GM21390 (cell line): ENCODE data around the gene CASP1.

ENCODE experiments used
- ATAC-seq: cut with Tn5 transposase; IDR thresholded peaks from one replicate; pipeline ENCODE4 v1.9.1; 2021; ENCODE audit not compliant: unreplicated experiment

Gene CASP1

DNA sequence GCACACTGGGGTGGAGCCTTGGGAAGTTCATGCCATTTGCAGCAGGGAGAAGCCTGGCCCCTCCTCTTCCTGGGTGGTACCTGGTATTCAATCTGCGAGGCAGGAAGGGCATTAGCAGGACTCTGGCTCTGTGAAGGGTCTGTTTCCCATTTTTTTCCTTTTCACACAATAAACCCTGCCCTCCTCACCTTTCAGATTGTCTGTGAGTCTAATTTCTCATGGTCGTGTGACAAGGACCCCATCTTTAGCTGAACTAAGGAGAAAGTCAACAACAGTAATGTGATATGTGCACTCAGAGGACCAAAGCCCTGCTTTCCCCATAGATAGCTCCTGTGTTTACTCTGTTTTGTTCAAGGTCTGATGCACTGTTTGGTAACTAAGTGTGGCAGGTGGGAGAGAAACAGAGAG is 39.9 kb downstream of the CASP1 start:
- no peak for ATAC-seq

DNA sequence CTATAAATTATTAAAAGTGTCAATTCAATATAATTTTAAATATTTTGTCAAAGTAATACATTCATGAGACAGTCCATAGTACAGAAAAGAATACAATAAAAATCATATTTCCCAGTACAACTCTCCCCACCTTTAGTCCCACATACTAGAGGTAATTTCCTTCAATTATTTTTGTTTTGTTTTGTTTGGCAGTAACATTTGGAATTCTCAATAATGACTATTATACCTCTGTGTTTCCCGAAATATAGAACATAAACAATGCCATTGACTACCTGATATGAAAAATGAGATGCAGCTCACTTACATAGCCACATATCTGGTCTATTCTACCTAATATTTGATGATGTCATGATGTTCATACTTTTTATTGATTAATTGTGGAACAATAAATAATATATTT is 42.2 kb downstream of the CASP1 start:
- no peak for ATAC-seq

DNA sequence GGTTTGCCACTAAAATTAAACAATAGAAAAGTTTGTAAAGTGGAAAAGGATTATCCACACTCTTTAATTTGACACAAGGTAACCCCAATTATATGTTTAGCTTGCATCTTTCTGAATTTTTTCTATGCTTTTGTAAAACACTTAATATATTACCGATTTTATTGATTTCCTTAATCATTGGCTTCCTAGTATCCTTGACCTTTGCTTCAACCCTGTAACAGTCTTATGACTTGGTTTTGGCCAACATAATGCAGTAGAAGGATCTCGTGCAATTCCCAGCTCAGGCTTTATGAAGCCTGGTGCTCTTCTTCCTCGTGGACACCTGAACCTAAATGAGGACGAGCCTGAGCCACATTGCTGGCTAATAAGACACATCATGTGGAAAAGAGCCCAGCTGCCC is 43.0 kb downstream of the CASP1 start:
- ATAC-seq = no peak

DNA sequence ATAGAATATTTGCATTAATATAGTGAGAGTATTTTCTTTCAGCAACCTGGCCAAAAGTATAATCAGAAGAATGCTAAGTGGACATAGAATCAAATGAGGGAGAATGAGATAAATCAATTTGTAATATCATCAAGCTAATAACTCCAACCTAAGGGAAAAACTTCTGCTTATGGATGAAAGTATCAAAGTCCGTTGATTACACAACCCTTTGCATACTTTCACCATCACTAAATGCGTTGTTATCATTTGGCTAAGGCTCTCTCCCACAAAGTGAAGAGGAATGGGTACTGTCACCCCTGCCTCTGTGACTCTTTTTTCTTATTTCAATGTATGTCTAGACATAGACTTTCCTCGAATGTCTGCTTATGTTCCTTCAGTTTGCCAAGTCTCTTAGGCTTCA is 50.1 kb downstream of the CASP1 start:
- no peak for ATAC-seq

- ATAC-seq = no peak
Measured at GRCh38 chr11:104979839-104980238, 55.1 kb downstream of the CASP1 start.
